AG10803 (cell line): ENCODE measurements around the gene ADAMTSL4.
A peak's percentile ranks its signal among the peaks of the same experiment; 100 is the strongest.

ENCODE experiments used
- DNase-seq: peaks from one replicate; pipeline ENCODE4 v3.0.0; 2010; ENCODE audit warnings: low read depth
- H3K4me3 ChIP-seq: 2 replicates; pipeline ENCODE4 v1.5.1; 2011; ENCODE audit warnings: mild to moderate bottlenecking, low read length, control low read depth
- CTCF ChIP-seq: conservative IDR thresholded peaks from 2 replicates; pipeline ENCODE4 v1.5.1; 2011; ENCODE audit warnings: mild to moderate bottlenecking, low read length, control low read depth, inconsistent platforms

ADAMTSL4 gene

GRCh38 chr1:150560011-150560438 is 10.8 kb downstream of the ADAMTSL4 start:
- DNase-seq: peak; percentile 54
- TF ChIP-seq CTCF: peak; percentile 88
- peak overlapping the region; percentile 74; the same call in 1 of the 2 replicates for H3K4me3 ChIP-seq

DNA sequence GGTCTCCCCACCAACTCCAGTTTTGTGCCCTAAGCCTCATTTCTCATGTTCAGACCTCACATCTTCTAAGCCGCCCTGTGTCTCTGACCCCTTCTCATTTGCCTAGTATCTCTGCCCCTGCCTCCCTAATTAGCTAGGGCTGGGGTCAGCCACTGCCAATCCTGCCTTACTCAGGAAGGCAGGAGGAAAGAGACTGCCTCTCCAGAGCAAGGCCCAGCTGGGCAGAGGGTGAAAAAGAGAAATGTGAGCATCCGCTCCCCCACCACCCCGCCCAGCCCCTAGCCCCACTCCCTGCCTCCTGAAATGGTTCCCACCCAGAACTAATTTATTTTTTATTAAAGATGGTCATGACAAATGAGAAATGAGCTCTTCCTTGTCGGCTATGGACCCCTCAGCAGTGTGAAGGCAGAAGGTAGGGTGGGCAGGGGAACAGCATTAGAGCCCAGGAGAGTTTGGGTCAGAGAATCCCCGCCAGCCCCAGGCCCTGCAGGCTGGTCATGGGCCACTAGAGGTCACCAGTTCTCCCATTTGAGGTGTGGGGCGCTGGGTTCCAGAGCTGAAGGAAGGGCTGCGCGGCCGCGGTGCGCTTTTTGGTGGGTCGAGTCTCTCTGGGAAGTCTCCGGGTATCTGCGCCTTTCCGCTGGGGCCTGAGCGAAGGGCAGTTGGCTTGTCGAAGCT is 11.5 kb downstream of the ADAMTSL4 start:
- no peak for DNase-seq
- TF ChIP-seq CTCF: peak; percentile 88
- H3K4me3 ChIP-seq: peak overlapping the region; percentile 74

- peak overlapping the region; percentile 74 for H3K4me3 ChIP-seq
- peak; percentile 28 for TF ChIP-seq CTCF
- DNase-seq: peak; percentile 99
Observed at GRCh38 chr1:150561254-150561973, 12.2 kb downstream of the ADAMTSL4 start.

GRCh38 chr1:150561974-150562445 is 12.8 kb downstream of the ADAMTSL4 start:
- H3K4me3 ChIP-seq: peak overlapping the region; percentile 74
- peak; percentile 96 for DNase-seq
- TF ChIP-seq CTCF: no peak

GRCh38 chr1:150562446-150563339 is 13.5 kb downstream of the ADAMTSL4 start:
- no peak for TF ChIP-seq CTCF
- no peak for DNase-seq
- peak overlapping the region; percentile 29 for H3K4me3 ChIP-seq

DNA sequence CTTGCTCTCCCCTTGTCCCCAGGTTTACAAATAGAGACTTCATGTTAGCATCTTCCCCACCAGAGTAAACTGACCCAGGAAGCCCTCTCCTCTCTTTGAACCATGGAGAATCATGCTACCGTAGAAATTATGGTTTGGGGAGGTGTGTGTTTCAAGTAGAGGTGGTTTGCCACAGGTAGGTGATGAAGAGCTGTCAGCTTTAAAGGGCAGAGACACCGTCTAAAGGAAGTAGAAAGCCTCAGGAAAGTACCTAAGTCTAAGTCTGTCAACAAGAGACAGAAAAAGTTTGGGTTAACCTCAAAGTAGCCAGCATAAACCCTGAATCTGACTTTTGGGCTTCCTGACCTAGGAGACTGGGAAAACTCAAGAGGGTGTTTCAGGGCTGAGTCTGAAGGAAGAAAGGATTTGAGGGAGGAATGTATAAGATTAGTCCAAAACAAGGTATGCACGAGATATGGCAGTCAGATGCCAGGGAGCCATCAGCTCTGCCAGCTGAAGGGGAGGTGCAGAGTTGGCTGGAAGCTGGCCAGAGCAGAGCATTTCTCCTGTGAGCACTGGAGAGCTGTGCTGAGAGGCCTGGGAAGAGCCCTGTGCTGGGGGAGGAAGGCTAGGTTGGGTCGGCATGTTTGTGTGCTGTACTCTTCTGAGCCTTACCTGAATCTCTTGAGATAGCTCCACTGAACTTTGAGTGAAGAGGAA is 14.3 kb downstream of the ADAMTSL4 start:
- peak; percentile 62 for DNase-seq
- H3K4me3 ChIP-seq: no peak overlapping the region
- TF ChIP-seq CTCF: no peak
